ENCODE data around the gene CEACAM19.

The CEACAM19 gene

DNA sequence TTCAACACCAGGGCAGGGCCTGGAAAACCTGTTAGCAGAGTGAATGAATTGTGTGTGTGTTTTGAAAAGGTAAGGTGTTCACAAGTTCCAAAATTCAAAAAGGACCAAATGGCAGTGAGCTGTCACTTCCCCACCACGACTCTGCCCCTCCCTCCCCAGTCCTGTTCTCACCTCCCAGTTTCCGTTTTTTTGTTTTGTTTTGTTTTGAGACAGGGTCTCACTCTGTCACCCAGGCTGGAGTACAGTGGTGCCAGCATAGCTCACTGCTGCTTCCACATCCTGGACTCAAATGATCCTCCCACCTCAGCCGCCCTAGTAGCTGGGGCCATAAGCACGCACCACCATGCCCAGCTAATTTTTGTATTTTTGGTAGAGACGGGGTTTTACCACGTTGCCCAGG, 56.9 kb downstream of the CEACAM19 start:
- Histone ChIP-seq H2AFZ (ENCODE audit: low read length) (no peak overlapping the region), H4K20me1 (ENCODE audit: insufficient read depth, low read length, poor library complexity, severe bottlenecking) (no peaks in the 10 kb centered on the region), H3K9ac (ENCODE audit: low read depth, low read length, poor library complexity, severe bottlenecking) (no peak overlapping the region), H3K4me3 (ENCODE audit: low read length, poor library complexity, severe bottlenecking) (no peak overlapping the region), H3K9me2 (replicated peaks; ENCODE audit: low read depth, low read length) (no peaks in the 10 kb centered on the region), H3K27me3 (ENCODE audit: insufficient read depth, low read length, poor library complexity, severe bottlenecking) (no peaks in the 10 kb centered on the region), H3K36me3 (ENCODE audit: insufficient read depth, low read length) (no peaks in the 10 kb centered on the region), H3K9me3 (ENCODE audit: insufficient read depth, low read depth, low read length) (no peaks in the 10 kb centered on the region), H3K79me2 (ENCODE audit: insufficient read depth, low read length) (no peaks in the 10 kb centered on the region), H3K4me1 (ENCODE audit: insufficient read depth, low read length, poor library complexity, severe bottlenecking) (no peaks in the 10 kb centered on the region), H3K4me2 (ENCODE audit: low read depth, low read length, poor library complexity, severe bottlenecking) (no peak overlapping the region), H3F3A (ENCODE audit: low read depth) (no peaks in the 10 kb centered on the region)
- no peak for TF ChIP-seq EZH2phosphoT487 (IDR thresholded peaks at IDR 0.05; ENCODE audit: borderline replicate concordance)
- TF ChIP-seq CTCF (conservative IDR thresholded peaks at IDR 0.05; ENCODE audit: low read length): no peak

- Histone ChIP-seq H3K4me1 (ENCODE audit: insufficient read depth, low read length, poor library complexity, severe bottlenecking) (no peaks in the 10 kb centered on the region), H2AFZ (ENCODE audit: low read length) (no peak overlapping the region), H3K4me2 (ENCODE audit: low read depth, low read length, poor library complexity, severe bottlenecking) (no peak overlapping the region), H3K27me3 (ENCODE audit: insufficient read depth, low read length, poor library complexity, severe bottlenecking) (no peaks in the 10 kb centered on the region), H3K4me3 (ENCODE audit: low read length, poor library complexity, severe bottlenecking) (no peak overlapping the region), H3K36me3 (ENCODE audit: insufficient read depth, low read length) (no peaks in the 10 kb centered on the region), H3K79me2 (ENCODE audit: insufficient read depth, low read length) (no peaks in the 10 kb centered on the region), H4K20me1 (ENCODE audit: insufficient read depth, low read length, poor library complexity, severe bottlenecking) (no peaks in the 10 kb centered on the region), H3K9me2 (replicated peaks; ENCODE audit: low read depth, low read length) (no peaks in the 10 kb centered on the region), H3F3A (ENCODE audit: low read depth) (no peaks in the 10 kb centered on the region), H3K9me3 (ENCODE audit: insufficient read depth, low read depth, low read length) (no peaks in the 10 kb centered on the region), H3K9ac (ENCODE audit: low read depth, low read length, poor library complexity, severe bottlenecking) (no peak overlapping the region)
- TF ChIP-seq CTCF (conservative IDR thresholded peaks at IDR 0.05; ENCODE audit: low read length) (no peak), EZH2phosphoT487 (IDR thresholded peaks at IDR 0.05; ENCODE audit: borderline replicate concordance) (no peak)
Observed at GRCh38 chr19:44729516-44730033, 58.3 kb downstream of the CEACAM19 start.

DNA sequence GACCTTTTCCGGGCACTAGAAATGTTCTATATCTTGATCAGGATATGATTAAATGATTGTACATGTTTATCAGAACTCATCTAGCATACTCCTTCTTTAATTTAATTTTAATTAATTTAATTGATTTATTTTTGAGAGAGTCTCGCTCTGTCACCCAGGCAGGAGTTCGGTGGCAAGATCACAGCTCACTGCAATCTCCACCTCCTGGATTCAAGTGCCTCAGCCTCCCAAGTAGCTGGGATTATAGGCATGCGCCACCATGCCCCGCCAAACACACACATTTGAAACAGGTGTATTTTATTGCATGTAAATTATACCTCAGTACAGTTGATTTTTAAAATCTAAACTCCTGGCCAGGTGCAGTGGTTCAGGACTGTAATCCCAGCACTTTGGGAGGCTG, 59.8 kb downstream of the CEACAM19 start:
- no peaks in the 10 kb centered on the region for H4K20me1 ChIP-seq (ENCODE audit: insufficient read depth, low read length, poor library complexity, severe bottlenecking)
- H3K9me2 ChIP-seq (replicated peaks; ENCODE audit: low read depth, low read length): no peaks in the 10 kb centered on the region
- H3K27me3 ChIP-seq (ENCODE audit: insufficient read depth, low read length, poor library complexity, severe bottlenecking): no peaks in the 10 kb centered on the region
- TF ChIP-seq CTCF (conservative IDR thresholded peaks at IDR 0.05; ENCODE audit: low read length) (no peak), EZH2phosphoT487 (IDR thresholded peaks at IDR 0.05; ENCODE audit: borderline replicate concordance) (no peak)
- no peaks in the 10 kb centered on the region for H3K36me3 ChIP-seq (ENCODE audit: insufficient read depth, low read length)
- H3K79me2 ChIP-seq (ENCODE audit: insufficient read depth, low read length): no peaks in the 10 kb centered on the region
- H2AFZ ChIP-seq (ENCODE audit: low read length): no peak overlapping the region
- H3K9me3 ChIP-seq (ENCODE audit: insufficient read depth, low read depth, low read length): no peaks in the 10 kb centered on the region
- H3K9ac ChIP-seq (ENCODE audit: low read depth, low read length, poor library complexity, severe bottlenecking): no peak overlapping the region
- no peaks in the 10 kb centered on the region for H3K4me1 ChIP-seq (ENCODE audit: insufficient read depth, low read length, poor library complexity, severe bottlenecking)
- H3F3A ChIP-seq (ENCODE audit: low read depth): no peaks in the 10 kb centered on the region
- no peak overlapping the region for H3K4me2 ChIP-seq (ENCODE audit: low read depth, low read length, poor library complexity, severe bottlenecking)
- no peak overlapping the region for H3K4me3 ChIP-seq (ENCODE audit: low read length, poor library complexity, severe bottlenecking)

Data from Loucy (cell line).